ENCODE measurements around the gene POLR3E.

The POLR3E gene

DNA sequence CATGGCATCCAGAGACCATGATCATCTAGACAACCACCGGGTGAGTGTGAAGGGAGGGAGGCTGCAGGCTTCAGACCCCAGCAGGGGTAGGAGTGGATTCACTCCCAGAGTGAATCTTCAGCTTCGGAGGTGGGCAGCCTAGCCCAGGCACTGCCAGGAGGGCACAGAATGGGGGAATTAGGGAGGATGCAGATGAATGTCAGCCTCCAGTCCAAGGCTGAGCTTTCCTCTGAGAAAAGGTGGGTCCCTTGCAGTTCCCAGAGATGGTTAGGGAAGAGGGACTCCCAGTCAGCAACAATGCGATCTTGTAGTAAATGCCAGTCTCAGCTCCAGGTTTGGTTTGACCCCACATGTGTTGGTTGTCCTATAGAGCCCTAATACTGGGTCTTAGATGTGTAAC, 36.7 kb upstream of the POLR3E start:
- TF ChIP-seq PPARA (CRISPR knock-in tag; IDR thresholded peaks at IDR 0.05; ENCODE audit: borderline replicate concordance) (no peak), ZNF8 (CRISPR knock-in tag; IDR thresholded peaks at IDR 0.05) (no peak), CSDC2 (CRISPR knock-in tag; IDR thresholded peaks at IDR 0.05) (no peak), CREB5 (CRISPR knock-in tag; IDR thresholded peaks at IDR 0.05; ENCODE audit: low read depth) (no peak)
- TF ChIP-seq, protein P1, sequence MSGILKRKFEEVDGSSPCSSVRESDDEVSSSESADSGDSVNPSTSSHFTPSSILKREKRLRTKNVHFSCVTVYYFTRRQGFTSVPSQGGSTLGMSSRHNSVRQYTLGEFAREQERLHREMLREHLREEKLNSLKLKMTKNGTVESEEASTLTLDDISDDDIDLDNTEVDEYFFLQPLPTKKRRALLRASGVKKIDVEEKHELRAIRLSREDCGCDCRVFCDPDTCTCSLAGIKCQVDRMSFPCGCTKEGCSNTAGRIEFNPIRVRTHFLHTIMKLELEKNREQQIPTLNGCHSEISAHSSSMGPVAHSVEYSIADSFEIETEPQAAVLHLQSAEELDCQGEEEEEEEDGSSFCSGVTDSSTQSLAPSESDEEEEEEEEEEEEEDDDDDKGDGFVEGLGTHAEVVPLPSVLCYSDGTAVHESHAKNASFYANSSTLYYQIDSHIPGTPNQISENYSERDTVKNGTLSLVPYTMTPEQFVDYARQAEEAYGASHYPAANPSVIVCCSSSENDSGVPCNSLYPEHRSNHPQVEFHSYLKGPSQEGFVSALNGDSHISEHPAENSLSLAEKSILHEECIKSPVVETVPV (CRISPR knock-in tag; IDR thresholded peaks at IDR 0.05) = no peak
- no peak for ATAC-seq

GRCh38 chr16:22262460-22262859, 34.7 kb upstream of the POLR3E start:
- no peak for ATAC-seq
- TF ChIP-seq BACH2 (CRISPR knock-in tag; IDR thresholded peaks at IDR 0.05; ENCODE audit: borderline replicate concordance) (no peak), RARB (CRISPR knock-in tag; IDR thresholded peaks at IDR 0.05) (no peak), PPARA (CRISPR knock-in tag; IDR thresholded peaks at IDR 0.05; ENCODE audit: borderline replicate concordance) (no peak), ZFP3 (CRISPR knock-in tag; IDR thresholded peaks at IDR 0.05) (no peak), PATZ1 (CRISPR knock-in tag; IDR thresholded peaks at IDR 0.05; ENCODE audit: borderline replicate concordance) (no peak), ARNTL (CRISPR knock-in tag; IDR thresholded peaks at IDR 0.05; ENCODE audit: borderline replicate concordance, low read depth) (no peak)

GRCh38 chr16:22264786-22265185, 32.4 kb upstream of the POLR3E start:
- TF ChIP-seq ZNF70 (CRISPR knock-in tag; IDR thresholded peaks at IDR 0.05) = peak; percentile 91
- TF ChIP-seq TCF4 (CRISPR knock-in tag; IDR thresholded peaks at IDR 0.05; ENCODE audit: borderline replicate concordance) = peak; percentile 79
- TF ChIP-seq ISL1 (CRISPR knock-in tag; IDR thresholded peaks at IDR 0.05) = no peak
- ATAC-seq = peak; percentile 63

DNA sequence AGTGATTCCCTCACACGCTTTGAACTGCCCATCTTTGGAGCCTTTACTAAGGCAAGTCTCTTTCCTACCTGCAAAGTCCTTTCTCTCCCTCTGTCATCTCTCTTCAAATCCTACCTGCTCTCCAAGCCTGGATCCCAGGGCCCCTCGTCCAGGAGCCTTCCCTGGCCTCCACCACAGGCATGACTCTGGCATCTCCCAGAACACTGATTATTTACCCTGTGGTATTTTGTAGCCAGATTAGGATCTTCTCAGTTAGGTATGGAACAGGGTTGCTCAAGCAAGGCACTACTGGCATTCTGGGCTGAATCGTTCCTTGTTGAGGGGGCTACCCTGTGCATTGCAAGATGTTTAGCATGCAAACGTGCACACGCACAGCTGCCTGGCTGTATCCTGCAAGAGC, 31.9 kb upstream of the POLR3E start:
- no peak for ATAC-seq
- TF ChIP-seq ZC3H10 (CRISPR knock-in tag; IDR thresholded peaks at IDR 0.05) = no peak
- no peak for TF ChIP-seq CSDC2 (CRISPR knock-in tag; IDR thresholded peaks at IDR 0.05)

GRCh38 chr16:22266546-22266945, 30.7 kb upstream of the POLR3E start:
- TF ChIP-seq PPARA (CRISPR knock-in tag; IDR thresholded peaks at IDR 0.05; ENCODE audit: borderline replicate concordance) (no peak), POU6F1 (CRISPR knock-in tag; IDR thresholded peaks at IDR 0.05; ENCODE audit: borderline replicate concordance, low read depth) (no peak), ZFP30 (CRISPR knock-in tag; IDR thresholded peaks at IDR 0.05) (no peak), ZC3H10 (CRISPR knock-in tag; IDR thresholded peaks at IDR 0.05) (no peak), ZFP3 (CRISPR knock-in tag; IDR thresholded peaks at IDR 0.05) (no peak), ISL1 (CRISPR knock-in tag; IDR thresholded peaks at IDR 0.05) (no peak), ESRRG (CRISPR knock-in tag; IDR thresholded peaks at IDR 0.05) (no peak), OSR1 (CRISPR knock-in tag; IDR thresholded peaks at IDR 0.05) (no peak), BACH2 (CRISPR knock-in tag; IDR thresholded peaks at IDR 0.05; ENCODE audit: borderline replicate concordance) (no peak)
- TF ChIP-seq, protein P1 (CRISPR knock-in tag; IDR thresholded peaks at IDR 0.05) = no peak
- no peak for ATAC-seq
